T-helper 2 cell treated with Interferon-gamma antibody and Interleukin-4, amounts not matched to agents 5 μg/mL and 100 μg/mL, for 36 hours (primary cell): ENCODE measurements around the gene ISYNA1.

ENCODE experiments used
- DNase-seq: peaks from one replicate; pipeline ENCODE4 v3.0.0; 2021; ENCODE audit warnings: low spot score
- H3K27ac Mint-ChIP-seq: one replicate; pipeline ENCODE4 v1.8.0; 2021; ENCODE audit warnings: mild to moderate bottlenecking, mixed read lengths
- H3K27me3 Mint-ChIP-seq: one replicate; pipeline ENCODE4 v1.8.0; 2021; ENCODE audit warnings: low read depth, mixed read lengths
- H3K36me3 Mint-ChIP-seq: one replicate; pipeline ENCODE4 v1.8.0; 2021; ENCODE audit warnings: low read depth, mixed read lengths
- H3K4me1 Mint-ChIP-seq: one replicate; pipeline ENCODE4 v1.8.0; 2021; ENCODE audit warnings: low read depth, mixed read lengths
- H3K4me3 Mint-ChIP-seq: one replicate; pipeline ENCODE4 v1.8.0; 2022; ENCODE audit warnings: mild to moderate bottlenecking, moderate library complexity, mixed read lengths
- H3K9me3 Mint-ChIP-seq: one replicate; pipeline ENCODE4 v1.8.0; 2021; ENCODE audit warnings: mixed read lengths

The ISYNA1 gene

DNA sequence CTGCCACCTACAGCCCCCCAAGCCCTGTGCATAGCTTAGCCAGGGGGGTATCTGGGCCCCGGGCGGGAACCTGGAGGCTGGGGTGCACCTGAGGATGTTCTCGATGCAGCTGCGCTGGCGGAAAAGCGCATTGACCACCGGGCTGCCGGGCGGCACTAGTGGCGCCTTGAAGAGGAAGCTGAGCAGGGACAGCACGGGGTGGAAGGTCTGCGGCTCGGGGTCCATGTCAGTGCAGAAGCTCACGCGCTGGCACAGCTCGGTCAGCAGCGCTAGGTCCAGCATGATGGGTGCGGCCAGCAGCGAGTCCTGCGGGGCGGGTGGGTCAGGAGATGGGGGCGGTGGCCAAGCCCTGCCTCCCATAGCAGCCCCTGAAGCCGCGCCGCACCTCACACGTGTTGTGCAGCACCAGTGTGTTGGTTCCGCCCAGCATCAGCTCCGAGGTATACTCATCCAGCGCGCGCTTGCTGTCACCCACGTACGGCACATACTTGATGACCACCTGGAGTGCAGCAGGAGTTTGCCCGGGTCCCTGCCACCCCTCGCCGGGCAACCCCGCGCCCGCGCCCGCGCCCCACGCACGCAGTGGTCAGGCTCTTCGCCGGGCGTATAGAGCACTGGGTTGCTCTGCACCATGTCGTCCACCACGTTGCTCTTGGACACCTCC is 2.6 kb downstream of the ISYNA1 start:
- no peaks in the 10 kb centered on the region for H3K9me3 Mint-ChIP-seq
- no peaks in the 10 kb centered on the region for H3K27me3 Mint-ChIP-seq
- DNase-seq: no peak
- H3K4me1 Mint-ChIP-seq: peaks cover 8% of the 10 kb centered on the region
- peaks cover 12% of the 10 kb centered on the region for H3K36me3 Mint-ChIP-seq
- no peak overlapping the region for H3K27ac Mint-ChIP-seq
- H3K4me3 Mint-ChIP-seq: peak overlapping the region; percentile 7

GRCh38 chr19:18434411-18435175 is 3.3 kb downstream of the ISYNA1 start:
- Mint-ChIP-seq H3K4me3 (peak overlapping the region; percentile 12), H3K4me1 (peaks cover 11% of the 10 kb centered on the region), H3K27ac (no peak overlapping the region), H3K9me3 (no peaks in the 10 kb centered on the region), H3K36me3 (peaks cover 15% of the 10 kb centered on the region), H3K27me3 (no peaks in the 10 kb centered on the region)
- DNase-seq: no peak

- Mint-ChIP-seq H3K4me3 (peak overlapping the region; percentile 12), H3K9me3 (no peaks in the 10 kb centered on the region), H3K27ac (no peak overlapping the region), H3K27me3 (no peaks in the 10 kb centered on the region), H3K4me1 (peaks cover 11% of the 10 kb centered on the region), H3K36me3 (peaks cover 15% of the 10 kb centered on the region)
- DNase-seq: no peak
Measured at GRCh38 chr19:18433735-18434398, 4.1 kb downstream of the ISYNA1 start.

DNA sequence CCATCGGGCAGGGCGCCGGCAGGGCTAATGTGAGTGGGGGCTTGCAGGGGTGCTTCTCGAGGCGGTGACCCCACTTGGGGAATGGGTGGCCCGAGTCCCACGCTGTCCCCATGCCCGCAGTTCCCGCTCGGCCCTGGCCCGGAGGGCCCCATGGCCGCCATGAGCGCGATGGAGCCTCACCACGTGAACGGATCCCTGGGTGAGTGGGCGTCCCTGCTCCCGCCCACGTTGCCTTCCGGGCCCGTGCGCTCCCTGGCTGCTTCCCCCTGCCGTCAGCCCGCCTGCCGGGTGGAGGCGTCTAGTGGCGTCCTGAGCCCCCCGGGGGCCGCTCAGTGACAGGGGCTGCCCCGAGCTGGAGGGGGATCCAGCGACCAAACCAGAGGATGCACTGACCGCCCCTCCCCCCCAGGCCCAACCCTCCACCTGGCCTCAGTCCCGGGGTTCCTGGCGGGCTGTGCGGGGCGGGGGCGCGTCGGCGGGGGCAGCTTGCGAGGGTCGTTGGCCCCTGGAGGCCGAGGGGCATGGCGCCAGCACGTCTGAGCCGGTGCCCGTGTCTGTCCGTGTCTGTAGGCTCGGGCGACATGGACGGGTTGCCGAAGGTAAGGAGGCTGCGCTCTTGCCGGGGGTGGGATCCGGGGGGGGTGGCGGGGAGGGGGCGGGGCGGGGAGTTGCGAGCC is 4.8 kb downstream of the ISYNA1 start:
- no peak overlapping the region for H3K4me3 Mint-ChIP-seq
- H3K9me3 Mint-ChIP-seq: no peaks in the 10 kb centered on the region

GRCh38 chr19:18432275-18433014 is 5.5 kb downstream of the ISYNA1 start:
- H3K27ac Mint-ChIP-seq: no peak overlapping the region
- peaks cover 11% of the 10 kb centered on the region for H3K4me1 Mint-ChIP-seq
- no peaks in the 10 kb centered on the region for H3K9me3 Mint-ChIP-seq
- no peaks in the 10 kb centered on the region for H3K27me3 Mint-ChIP-seq
- no peak overlapping the region for H3K4me3 Mint-ChIP-seq
- peaks cover 15% of the 10 kb centered on the region for H3K36me3 Mint-ChIP-seq
- no peak for DNase-seq

More for the DNA sequence above, 4.8 kb downstream of the ISYNA1 start:
- no peak for DNase-seq
- no peaks in the 10 kb centered on the region for H3K27me3 Mint-ChIP-seq
- H3K36me3 Mint-ChIP-seq: peaks cover 15% of the 10 kb centered on the region
- no peak overlapping the region for H3K27ac Mint-ChIP-seq
- H3K4me1 Mint-ChIP-seq: peaks cover 11% of the 10 kb centered on the region

DNA sequence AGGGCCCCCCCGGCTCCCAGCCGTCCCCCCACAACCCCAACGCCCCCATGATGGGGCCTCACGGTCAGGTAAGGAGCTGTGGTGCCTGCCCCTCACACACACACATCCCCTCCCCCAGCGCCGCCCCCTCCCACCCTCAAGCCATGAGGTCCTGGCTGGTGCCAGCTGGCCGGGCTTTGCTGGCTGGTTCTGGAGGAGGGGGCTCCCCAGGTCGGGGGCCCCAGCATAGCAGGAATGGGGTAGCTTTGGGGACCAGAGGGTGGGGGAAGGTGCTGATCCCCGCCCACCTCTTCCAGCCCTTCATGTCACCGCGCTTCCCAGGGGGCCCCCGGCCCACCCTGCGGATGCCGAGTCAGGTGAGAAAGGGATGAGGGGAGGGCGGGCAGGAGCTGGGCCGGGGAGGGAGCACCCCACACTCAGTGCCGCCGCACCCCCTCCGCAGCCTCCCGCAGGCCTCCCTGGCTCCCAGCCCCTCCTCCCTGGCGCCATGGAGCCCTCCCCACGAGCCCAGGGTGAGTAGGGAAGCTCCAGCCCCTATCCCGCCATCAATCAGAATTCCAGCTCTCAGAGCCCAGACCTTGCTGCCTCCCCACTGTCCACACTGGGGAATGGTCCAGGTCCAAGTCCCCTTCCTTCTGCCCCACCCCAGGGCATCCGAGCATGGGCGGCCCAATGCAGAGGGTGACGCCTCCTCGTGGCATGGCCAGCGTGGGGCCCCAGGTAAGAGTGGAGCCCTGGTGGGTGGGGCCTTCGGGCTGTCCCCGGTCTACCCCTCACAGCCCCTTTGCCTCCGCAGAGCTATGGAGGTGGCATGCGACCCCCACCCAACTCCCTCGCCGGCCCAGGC is 6.4 kb downstream of the ISYNA1 start:
- H3K4me3 Mint-ChIP-seq: no peak overlapping the region
- DNase-seq: no peak
- H3K4me1 Mint-ChIP-seq: peaks cover 11% of the 10 kb centered on the region
- no peaks in the 10 kb centered on the region for H3K9me3 Mint-ChIP-seq
- H3K36me3 Mint-ChIP-seq: peaks cover 15% of the 10 kb centered on the region
- no peaks in the 10 kb centered on the region for H3K27me3 Mint-ChIP-seq
- H3K27ac Mint-ChIP-seq: no peak overlapping the region

- H3K36me3 Mint-ChIP-seq: peaks cover 17% of the 10 kb centered on the region
- H3K4me3 Mint-ChIP-seq: peak overlapping the region; percentile 26
- DNase-seq: no peak
- no peaks in the 10 kb centered on the region for H3K27me3 Mint-ChIP-seq
- H3K9me3 Mint-ChIP-seq: no peaks in the 10 kb centered on the region
- peaks cover 11% of the 10 kb centered on the region for H3K4me1 Mint-ChIP-seq
- peak overlapping the region; percentile 55 for H3K27ac Mint-ChIP-seq
Measured at GRCh38 chr19:18430417-18431144, 7.4 kb downstream of the ISYNA1 start.

DNA sequence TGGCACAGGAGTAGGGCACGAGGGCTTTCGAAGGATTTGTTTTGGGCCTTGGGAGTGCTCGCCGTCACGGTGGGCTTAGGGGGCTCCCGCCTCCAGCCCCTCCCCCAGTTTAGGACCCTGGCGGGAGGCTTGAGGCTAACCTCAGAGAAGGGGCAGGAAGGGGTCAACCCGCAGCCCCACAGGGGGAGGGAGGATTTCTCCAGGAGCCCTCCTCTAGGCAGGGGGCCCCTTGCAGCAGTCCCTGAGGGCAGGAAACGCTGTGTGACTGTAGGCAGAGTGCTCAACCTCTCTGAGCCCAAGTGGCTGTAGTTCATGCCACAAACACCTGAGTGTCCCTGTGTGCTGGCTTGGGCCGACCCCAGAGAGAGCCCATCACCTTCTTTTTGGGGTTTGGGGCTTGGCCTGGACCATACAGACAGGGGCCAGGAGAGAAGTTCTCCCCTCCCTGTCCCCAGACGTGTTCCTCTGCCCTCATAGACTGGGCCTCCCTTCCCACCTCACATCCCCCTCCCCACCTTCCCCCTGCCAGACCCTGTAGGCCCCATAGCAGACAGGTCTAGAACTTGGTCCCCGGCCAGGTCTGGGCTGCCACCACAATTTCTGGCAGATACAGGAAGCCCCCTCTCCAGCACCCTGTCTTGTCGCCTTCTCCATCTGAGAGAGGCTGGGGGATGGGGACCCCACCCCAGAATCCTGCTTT is 8.1 kb downstream of the ISYNA1 start:
- no peaks in the 10 kb centered on the region for H3K9me3 Mint-ChIP-seq
- H3K36me3 Mint-ChIP-seq: peaks cover 17% of the 10 kb centered on the region
- H3K27me3 Mint-ChIP-seq: no peaks in the 10 kb centered on the region
- peaks cover 11% of the 10 kb centered on the region for H3K4me1 Mint-ChIP-seq
- peak overlapping the region; percentile 69 for H3K4me3 Mint-ChIP-seq
- peak overlapping the region; percentile 52 for H3K27ac Mint-ChIP-seq
- DNase-seq: no peak

GRCh38 chr19:18428787-18429674 is 8.9 kb downstream of the ISYNA1 start:
- Mint-ChIP-seq H3K36me3 (peaks cover 11% of the 10 kb centered on the region), H3K9me3 (no peaks in the 10 kb centered on the region), H3K27me3 (no peaks in the 10 kb centered on the region), H3K27ac (peak overlapping the region; percentile 57), H3K4me3 (peak overlapping the region; percentile 69), H3K4me1 (peaks cover 18% of the 10 kb centered on the region)
- peak; percentile 80 for DNase-seq

GRCh38 chr19:18428173-18428786 is 9.7 kb downstream of the ISYNA1 start:
- no peaks in the 10 kb centered on the region for H3K27me3 Mint-ChIP-seq
- peaks cover 11% of the 10 kb centered on the region for H3K36me3 Mint-ChIP-seq
- peaks cover 20% of the 10 kb centered on the region for H3K4me1 Mint-ChIP-seq
- H3K4me3 Mint-ChIP-seq: no peak overlapping the region
- H3K9me3 Mint-ChIP-seq: no peaks in the 10 kb centered on the region
- no peak for DNase-seq
- H3K27ac Mint-ChIP-seq: peak overlapping the region; percentile 57

DNA sequence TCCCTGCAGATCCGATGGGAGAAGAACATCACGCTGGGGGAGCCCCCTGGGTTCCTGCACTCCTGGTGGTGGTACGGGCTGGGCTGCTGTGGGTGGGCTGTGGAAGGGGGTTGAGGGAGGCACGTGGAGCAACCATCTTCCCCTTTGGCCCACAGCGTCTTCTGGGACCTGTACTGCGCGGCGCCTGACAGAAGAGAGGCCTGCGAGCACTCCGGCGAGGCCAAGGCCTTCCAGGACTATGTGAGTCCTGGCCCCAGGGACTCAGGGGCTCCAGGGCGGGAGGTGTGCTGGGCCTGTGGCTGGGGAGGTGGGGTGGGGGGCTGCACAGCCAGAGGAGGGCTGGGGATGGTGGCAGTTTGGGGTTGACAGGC is 10.2 kb downstream of the ISYNA1 start:
- Mint-ChIP-seq H3K36me3 (peaks cover 17% of the 10 kb centered on the region), H3K4me1 (peaks cover 25% of the 10 kb centered on the region), H3K9me3 (no peaks in the 10 kb centered on the region), H3K27ac (peak overlapping the region; percentile 10), H3K27me3 (no peaks in the 10 kb centered on the region), H3K4me3 (no peak overlapping the region)
- no peak for DNase-seq
